NOMO-1 (cell line): ENCODE results near the gene LGALS14.
"Not testable (repeated sequence)": the region's sequence is repeated elsewhere in the genome, so short reads cannot be mapped to it uniquely, and the experiment has no call there.

Source experiments
- DNase-seq, 2 experiments: peaks; one replicate each; lab custom pipeline; 2025; ENCODE audit not compliant: unreplicated experiment in 2 of 2; lab: John Stamatoyannopoulos, UW

The LGALS14 gene

GRCh38 chr19:39704181-39705044, at the start of gene LGALS14:
TSS of gene LGALS14 (plus strand) at chr19:39704481. CDS start at chr19:39704529, 48 bp downstream.
- no peak for DNase-seq

GRCh38 chr19:39655613-39656012, 48.7 kb upstream of the LGALS14 start, which contains the start of gene LGALS16:
TSS of gene LGALS16 (plus strand) at chr19:39655913. CDS start at chr19:39655962, 49 bp downstream.
- DNase-seq: no peak

GRCh38 chr19:39659791-39660190, 44.5 kb upstream of the LGALS14 start:
- no peak for DNase-seq

GRCh38 chr19:39660661-39661060, 43.6 kb upstream of the LGALS14 start:
- DNase-seq: no peak

- no peak for DNase-seq
Observed at GRCh38 chr19:39661565-39661964, 42.7 kb upstream of the LGALS14 start.

- not testable (repeated sequence) for DNase-seq
Observed at GRCh38 chr19:39669860-39670259, 34.4 kb upstream of the LGALS14 start.

GRCh38 chr19:39670998-39671397, 33.3 kb upstream of the LGALS14 start:
- DNase-seq: no peak

GRCh38 chr19:39671739-39672363, 32.4 kb upstream of the LGALS14 start:
- DNase-seq: peak; percentile 53 to 73

- DNase-seq: no peak
Observed at GRCh38 chr19:39672473-39672872, 31.8 kb upstream of the LGALS14 start.

GRCh38 chr19:39673862-39674261, 30.4 kb upstream of the LGALS14 start:
- DNase-seq: not testable (repeated sequence)

- no peak for DNase-seq
Observed at GRCh38 chr19:39676004-39676403, 28.3 kb upstream of the LGALS14 start.

- DNase-seq: no peak
Observed at GRCh38 chr19:39677961-39678889, 26.1 kb upstream of the LGALS14 start.

GRCh38 chr19:39679056-39679790, 25.1 kb upstream of the LGALS14 start:
- no peak for DNase-seq

GRCh38 chr19:39679791-39680168, 24.5 kb upstream of the LGALS14 start:
- DNase-seq: no peak

GRCh38 chr19:39680593-39680992, 23.7 kb upstream of the LGALS14 start:
- no peak for DNase-seq

- DNase-seq: no peak
Observed at GRCh38 chr19:39681416-39681815, 22.9 kb upstream of the LGALS14 start.

- DNase-seq: no peak
Observed at GRCh38 chr19:39684267-39684666, 20.0 kb upstream of the LGALS14 start.

- no peak for DNase-seq
Observed at GRCh38 chr19:39686739-39687138, 17.5 kb upstream of the LGALS14 start.

- DNase-seq: not testable (repeated sequence)
Observed at GRCh38 chr19:39688637-39689036, 15.6 kb upstream of the LGALS14 start.

GRCh38 chr19:39692166-39692565, 12.1 kb upstream of the LGALS14 start:
- no peak for DNase-seq
